ENCODE data around the gene ARID1B. TPM values are rescaled to one million over a fixed set of nuclear protein-coding genes. Genes with fewer than 3 reads are reported as not detected.

Gene ARID1B
- total and polyA plus RNA-seq, 2 of the 13 experiments (the other 11 are each of a cell fraction or from before 2014, with no cell fraction given) = 20.1 to 32.6 TPM

DNA sequence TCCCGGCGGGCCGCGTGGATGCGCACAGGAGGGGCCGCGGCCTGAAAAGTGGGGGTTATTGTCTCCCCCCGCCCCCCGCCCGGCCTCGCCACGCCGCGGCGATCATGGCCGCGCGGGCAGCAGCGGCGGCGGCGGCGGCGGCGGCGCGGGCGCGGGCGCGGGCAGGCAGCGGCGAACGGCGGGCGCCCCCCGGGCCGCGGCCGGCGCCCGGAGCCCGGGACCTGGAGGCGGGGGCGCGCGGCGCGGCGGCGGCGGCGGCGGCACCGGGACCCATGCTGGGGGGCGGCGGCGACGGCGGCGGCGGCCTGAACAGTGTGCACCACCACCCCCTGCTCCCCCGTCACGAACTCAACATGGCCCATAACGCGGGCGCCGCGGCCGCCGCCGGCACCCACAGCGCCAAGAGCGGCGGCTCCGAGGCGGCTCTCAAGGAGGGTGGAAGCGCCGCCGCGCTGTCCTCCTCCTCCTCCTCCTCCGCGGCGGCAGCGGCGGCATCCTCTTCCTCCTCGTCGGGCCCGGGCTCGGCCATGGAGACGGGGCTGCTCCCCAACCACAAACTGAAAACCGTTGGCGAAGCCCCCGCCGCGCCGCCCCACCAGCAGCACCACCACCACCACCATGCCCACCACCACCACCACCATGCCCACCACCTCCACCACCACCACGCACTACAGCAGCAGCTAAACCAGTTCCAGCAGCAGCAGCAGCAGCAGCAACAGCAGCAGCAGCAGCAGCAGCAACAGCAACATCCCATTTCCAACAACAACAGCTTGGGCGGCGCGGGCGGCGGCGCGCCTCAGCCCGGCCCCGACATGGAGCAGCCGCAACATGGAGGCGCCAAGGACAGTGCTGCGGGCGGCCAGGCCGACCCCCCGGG is 637 bp downstream of the ARID1B start (continued):
- 0 out of 2 replicates have a peak, but pooled peaks have one; percentile 29 for TF ChIP-seq SRY (CRISPR knock-in tag; IDR thresholded peaks at IDR 0.05)
- TF ChIP-seq POLR2G (IDR thresholded peaks at IDR 0.05; ENCODE audit: low read depth, low read length) = peak; percentile 58
- no peak for TF ChIP-seq BHLHE40 (IDR thresholded peaks at IDR 0.05; ENCODE audit: low read length)
- no peak for TF ChIP-seq ZNF598 (CRISPR knock-in tag; IDR thresholded peaks at IDR 0.05; ENCODE audit: borderline replicate concordance)
- peak; percentile 55; the same call in 1 of the 2 replicates for TF ChIP-seq SIN3B (IDR thresholded peaks at IDR 0.05; ENCODE audit: low read length)
- no peak for TF ChIP-seq SMAD3 (CRISPR knock-in tag; IDR thresholded peaks at IDR 0.05)
- TF ChIP-seq ZNF207 (IDR thresholded peaks at IDR 0.05; ENCODE audit: borderline replicate concordance) = no peak
- TF ChIP-seq GMEB1 (CRISPR knock-in tag; IDR thresholded peaks at IDR 0.05; ENCODE audit: borderline replicate concordance) = no peak
- TF ChIP-seq, protein P1, sequence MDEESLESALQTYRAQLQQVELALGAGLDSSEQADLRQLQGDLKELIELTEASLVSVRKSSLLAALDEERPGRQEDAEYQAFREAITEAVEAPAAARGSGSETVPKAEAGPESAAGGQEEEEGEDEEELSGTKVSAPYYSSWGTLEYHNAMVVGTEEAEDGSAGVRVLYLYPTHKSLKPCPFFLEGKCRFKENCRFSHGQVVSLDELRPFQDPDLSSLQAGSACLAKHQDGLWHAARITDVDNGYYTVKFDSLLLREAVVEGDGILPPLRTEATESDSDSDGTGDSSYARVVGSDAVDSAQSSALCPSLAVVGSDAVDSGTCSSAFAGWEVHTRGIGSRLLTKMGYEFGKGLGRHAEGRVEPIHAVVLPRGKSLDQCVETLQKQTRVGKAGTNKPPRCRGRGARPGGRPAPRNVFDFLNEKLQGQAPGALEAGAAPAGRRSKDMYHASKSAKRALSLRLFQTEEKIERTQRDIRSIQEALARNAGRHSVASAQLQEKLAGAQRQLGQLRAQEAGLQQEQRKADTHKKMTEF (CRISPR knock-in tag; IDR thresholded peaks at IDR 0.05) = no peak
- TF ChIP-seq ZNF572 (CRISPR knock-in tag; IDR thresholded peaks at IDR 0.05) = no peak
- no peak for TF ChIP-seq JUN (CRISPR knock-in tag; IDR thresholded peaks at IDR 0.05)
- peak; percentile 88 for TF ChIP-seq U2AF1 (optimal IDR thresholded peaks at IDR 0.05; ENCODE audit: low read depth, low read length)
- TF ChIP-seq ZNF816 (CRISPR knock-in tag; IDR thresholded peaks at IDR 0.05; ENCODE audit: borderline replicate concordance) = no peak
- TF ChIP-seq ZFP91 (CRISPR knock-in tag; IDR thresholded peaks at IDR 0.05; ENCODE audit: borderline replicate concordance) = no peak; the same call in 1 of the 2 replicates
- no peak for TF ChIP-seq PRDM15 (CRISPR knock-in tag; IDR thresholded peaks at IDR 0.05)
- TF ChIP-seq HOXD1 (CRISPR knock-in tag; IDR thresholded peaks at IDR 0.05) = no peak
- no peak for TF ChIP-seq MATR3 (CRISPR knock-in tag; IDR thresholded peaks at IDR 0.05)
- no peak for TF ChIP-seq MEF2D (CRISPR knock-in tag; IDR thresholded peaks at IDR 0.05)
- TF ChIP-seq KDM1A (CRISPR knock-in tag; IDR thresholded peaks at IDR 0.05) = no peak
- TF ChIP-seq SIX4 (CRISPR knock-in tag; IDR thresholded peaks at IDR 0.05) = no peak
- TF ChIP-seq NKX3-1 (CRISPR knock-in tag; IDR thresholded peaks at IDR 0.05) = no peak
